ENCODE measurements around the gene USP6NL. TPM values are rescaled to one million over a fixed set of nuclear protein-coding genes. Genes with fewer than 3 reads are reported as not detected.

USP6NL gene
- total RNA-seq, 1 donor from 2014 or later: 29.6 TPM

GRCh38 chr10:11588873-11589574 lies 22.4 kb downstream of the USP6NL start:
- DNase-seq (ENCODE audit: extremely low spot score, unreplicated experiment): no peak
- Mint-ChIP-seq H3K4me3 (no peak overlapping the region), H3K9me3 (peaks cover 4% of the 10 kb centered on the region), H3K27ac (no peak overlapping the region), H3K36me3 (peaks cover 21% of the 10 kb centered on the region), H3K4me1 (ENCODE audit: unreplicated experiment) (peaks cover 5% of the 10 kb centered on the region), H3K27me3 (no peaks in the 10 kb centered on the region)
- TF ChIP-seq, protein P1, sequence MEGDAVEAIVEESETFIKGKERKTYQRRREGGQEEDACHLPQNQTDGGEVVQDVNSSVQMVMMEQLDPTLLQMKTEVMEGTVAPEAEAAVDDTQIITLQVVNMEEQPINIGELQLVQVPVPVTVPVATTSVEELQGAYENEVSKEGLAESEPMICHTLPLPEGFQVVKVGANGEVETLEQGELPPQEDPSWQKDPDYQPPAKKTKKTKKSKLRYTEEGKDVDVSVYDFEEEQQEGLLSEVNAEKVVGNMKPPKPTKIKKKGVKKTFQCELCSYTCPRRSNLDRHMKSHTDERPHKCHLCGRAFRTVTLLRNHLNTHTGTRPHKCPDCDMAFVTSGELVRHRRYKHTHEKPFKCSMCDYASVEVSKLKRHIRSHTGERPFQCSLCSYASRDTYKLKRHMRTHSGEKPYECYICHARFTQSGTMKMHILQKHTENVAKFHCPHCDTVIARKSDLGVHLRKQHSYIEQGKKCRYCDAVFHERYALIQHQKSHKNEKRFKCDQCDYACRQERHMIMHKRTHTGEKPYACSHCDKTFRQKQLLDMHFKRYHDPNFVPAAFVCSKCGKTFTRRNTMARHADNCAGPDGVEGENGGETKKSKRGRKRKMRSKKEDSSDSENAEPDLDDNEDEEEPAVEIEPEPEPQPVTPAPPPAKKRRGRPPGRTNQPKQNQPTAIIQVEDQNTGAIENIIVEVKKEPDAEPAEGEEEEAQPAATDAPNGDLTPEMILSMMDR (conservative IDR thresholded peaks at IDR 0.05): no peak

DNA sequence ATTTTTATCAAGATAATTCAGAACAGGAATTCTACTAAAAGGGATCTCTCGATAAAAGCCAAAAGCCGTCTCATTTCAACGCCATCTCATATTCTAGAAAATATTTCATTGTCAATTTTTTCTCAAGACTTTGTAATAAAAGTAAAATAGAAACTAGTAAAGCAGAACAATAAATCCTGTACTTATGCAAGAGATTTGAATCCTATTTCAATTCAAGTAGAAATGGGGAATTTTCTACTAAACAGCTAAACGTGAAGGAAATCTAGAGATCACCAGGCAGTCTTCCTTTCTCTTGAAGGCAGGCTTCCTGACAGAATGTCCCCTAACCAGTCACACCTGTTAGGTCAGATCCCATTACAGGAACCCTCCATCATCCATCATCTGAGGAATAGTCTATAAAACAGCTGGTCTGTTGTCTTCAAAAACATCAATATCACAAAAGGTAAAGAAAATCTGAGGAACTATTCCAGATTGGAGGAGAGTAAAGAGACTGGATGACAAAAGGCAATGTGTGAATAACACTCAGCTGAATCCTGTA lies 23.7 kb downstream of the USP6NL start:
- Mint-ChIP-seq H3K4me3 (peak overlapping the region; percentile 53), H3K36me3 (peaks cover 17% of the 10 kb centered on the region), H3K4me1 (ENCODE audit: unreplicated experiment) (peaks cover 5% of the 10 kb centered on the region), H3K9me3 (peaks cover 4% of the 10 kb centered on the region), H3K27me3 (no peaks in the 10 kb centered on the region), H3K27ac (peak overlapping the region; percentile 76)
- DNase-seq (ENCODE audit: extremely low spot score, unreplicated experiment): no peak
- TF ChIP-seq, protein P1 (conservative IDR thresholded peaks at IDR 0.05): no peak

- no peak for DNase-seq (ENCODE audit: extremely low spot score, unreplicated experiment)
- no peak overlapping the region for H3K27ac Mint-ChIP-seq
- no peaks in the 10 kb centered on the region for H3K27me3 Mint-ChIP-seq
- no peak overlapping the region for H3K4me3 Mint-ChIP-seq
- TF ChIP-seq, protein P1 (conservative IDR thresholded peaks at IDR 0.05): no peak
- H3K4me1 Mint-ChIP-seq (ENCODE audit: unreplicated experiment): peaks cover 5% of the 10 kb centered on the region
- H3K36me3 Mint-ChIP-seq: peaks cover 15% of the 10 kb centered on the region
- H3K9me3 Mint-ChIP-seq: peaks cover 4% of the 10 kb centered on the region
Measured at GRCh38 chr10:11586170-11586569, 25.3 kb downstream of the USP6NL start.

- peaks cover 11% of the 10 kb centered on the region for H3K36me3 Mint-ChIP-seq
- no peaks in the 10 kb centered on the region for H3K4me1 Mint-ChIP-seq (ENCODE audit: unreplicated experiment)
- no peak overlapping the region for H3K4me3 Mint-ChIP-seq
- TF ChIP-seq, protein P1 (conservative IDR thresholded peaks at IDR 0.05): no peak
- peaks cover 4% of the 10 kb centered on the region for H3K9me3 Mint-ChIP-seq
- DNase-seq (ENCODE audit: extremely low spot score, unreplicated experiment): no peak
- H3K27me3 Mint-ChIP-seq: no peaks in the 10 kb centered on the region
- no peak overlapping the region for H3K27ac Mint-ChIP-seq
Measured at GRCh38 chr10:11581213-11581612, 30.2 kb downstream of the USP6NL start.

DNA sequence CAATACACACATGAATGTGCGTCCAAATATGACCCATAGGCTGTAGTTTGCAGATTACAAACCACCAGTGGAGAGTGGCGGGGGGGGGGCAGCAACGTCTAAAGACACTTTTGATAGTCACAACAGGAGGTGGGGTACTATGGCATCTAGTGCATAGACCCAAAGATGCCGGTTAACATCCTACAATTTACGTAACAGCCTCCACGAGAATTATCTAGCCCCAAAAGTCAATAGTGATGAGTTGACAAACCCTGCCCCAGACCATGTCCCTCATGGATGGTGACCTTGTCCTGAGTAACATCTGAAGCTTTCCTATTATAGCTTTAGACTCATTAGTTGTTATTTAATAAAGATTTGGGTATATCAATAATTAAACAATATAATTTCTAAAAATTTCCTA lies 31.6 kb downstream of the USP6NL start:
- TF ChIP-seq, protein P1 (conservative IDR thresholded peaks at IDR 0.05): no peak
- Mint-ChIP-seq H3K27me3 (no peaks in the 10 kb centered on the region), H3K27ac (no peak overlapping the region), H3K4me1 (ENCODE audit: unreplicated experiment) (peaks cover 7% of the 10 kb centered on the region), H3K9me3 (peaks cover 2% of the 10 kb centered on the region), H3K4me3 (no peak overlapping the region), H3K36me3 (peaks cover 8% of the 10 kb centered on the region)
- no peak for DNase-seq (ENCODE audit: extremely low spot score, unreplicated experiment)

Measured in type B pancreatic cell (in vitro differentiated cells).